WTC11 (cell line): ENCODE results near the gene SARDH.

Source experiments
- CREM ChIP-seq: sonication (generic); formaldehyde crosslinking; IDR thresholded peaks from 2 replicates; pipeline ENCODE4 v1.8.1; 2022; ENCODE audit warnings: mild to moderate bottlenecking, missing genetic modification reagents, moderate library complexity
- FOXK1 ChIP-seq: sonication (generic); formaldehyde crosslinking; IDR thresholded peaks from 2 replicates; pipeline ENCODE4 v1.8.0; 2022; ENCODE audit warnings: mild to moderate bottlenecking, moderate library complexity, missing genetic modification reagents
- NR3C1 ChIP-seq: sonication (generic); formaldehyde crosslinking; conservative IDR thresholded peaks from 2 replicates; pipeline ENCODE4 v1.8.1; 2023; ENCODE audit warnings: low read depth, mild to moderate bottlenecking, missing genetic modification reagents
- TEAD4 ChIP-seq: sonication (generic); formaldehyde crosslinking; IDR thresholded peaks from 2 replicates; pipeline ENCODE4 v1.8.0; 2022; ENCODE audit warnings: mild to moderate bottlenecking, missing genetic modification reagents
- ZBTB21 ChIP-seq: sonication (generic); formaldehyde crosslinking; IDR thresholded peaks from 2 replicates; pipeline ENCODE4 v1.8.1; 2023; ENCODE audit warnings: mild to moderate bottlenecking, missing genetic modification reagents, borderline replicate concordance
- ZNF121 ChIP-seq: sonication (generic); formaldehyde crosslinking; IDR thresholded peaks from 2 replicates; pipeline ENCODE4 v1.8.0; 2023; ENCODE audit warnings: missing genetic modification reagents
- ZNF219 ChIP-seq: sonication (generic); formaldehyde crosslinking; IDR thresholded peaks from 2 replicates; pipeline ENCODE4 v1.8.0; 2023; ENCODE audit warnings: missing genetic modification reagents, mild to moderate bottlenecking, borderline replicate concordance
- ZNF263 ChIP-seq: sonication (generic); formaldehyde crosslinking; IDR thresholded peaks from 2 replicates; pipeline ENCODE4 v1.8.1; 2022; ENCODE audit warnings: low read depth, mild to moderate bottlenecking, moderate library complexity, missing genetic modification reagents
- TF ChIP-seq, protein P1 (sequence below): fragments of 200-600 bp; IDR thresholded peaks from 2 replicates; pipeline ENCODE4 v1.8.0; 2022; ENCODE audit warnings: antibody characterized with exemption

DNA sequence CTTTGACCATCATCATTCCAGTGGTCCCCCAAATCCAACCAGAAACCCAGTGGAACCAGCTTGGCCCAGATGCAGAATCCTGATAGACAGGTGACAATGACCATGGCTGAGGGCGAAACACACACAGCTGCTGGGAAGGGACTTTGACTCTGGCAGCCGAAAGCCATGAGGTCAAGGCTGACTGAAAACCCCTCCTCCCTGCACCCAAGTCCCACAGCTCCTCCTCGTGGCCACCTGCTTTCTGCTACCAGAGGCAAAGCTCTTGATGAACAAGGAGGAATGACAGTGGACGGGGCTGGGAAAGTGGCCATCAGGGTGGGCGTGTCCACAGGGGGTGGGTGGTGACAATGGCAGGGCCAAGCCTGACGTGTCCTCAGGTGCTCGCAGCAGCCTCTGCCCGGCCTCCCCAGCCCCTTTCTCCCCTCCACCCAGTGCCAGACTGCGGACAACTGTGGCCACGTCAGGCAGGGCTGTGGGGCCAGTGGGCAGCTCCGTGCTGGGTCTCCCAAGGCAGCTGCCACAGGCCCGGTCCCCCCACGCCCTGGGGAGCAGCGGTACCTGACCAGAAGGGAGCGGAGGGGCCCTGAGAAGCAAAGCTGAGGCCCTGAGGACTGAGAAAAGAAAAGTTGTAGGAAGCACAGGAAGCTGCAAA, 30.8 kb upstream of the SARDH start:
- TF ChIP-seq TEAD4 (CRISPR knock-in tag): no peak
- no peak for TF ChIP-seq ZNF263 (CRISPR knock-in tag)
- no peak for TF ChIP-seq ZNF121 (CRISPR knock-in tag)
- TF ChIP-seq ZNF219: no peak
- TF ChIP-seq, protein P1, sequence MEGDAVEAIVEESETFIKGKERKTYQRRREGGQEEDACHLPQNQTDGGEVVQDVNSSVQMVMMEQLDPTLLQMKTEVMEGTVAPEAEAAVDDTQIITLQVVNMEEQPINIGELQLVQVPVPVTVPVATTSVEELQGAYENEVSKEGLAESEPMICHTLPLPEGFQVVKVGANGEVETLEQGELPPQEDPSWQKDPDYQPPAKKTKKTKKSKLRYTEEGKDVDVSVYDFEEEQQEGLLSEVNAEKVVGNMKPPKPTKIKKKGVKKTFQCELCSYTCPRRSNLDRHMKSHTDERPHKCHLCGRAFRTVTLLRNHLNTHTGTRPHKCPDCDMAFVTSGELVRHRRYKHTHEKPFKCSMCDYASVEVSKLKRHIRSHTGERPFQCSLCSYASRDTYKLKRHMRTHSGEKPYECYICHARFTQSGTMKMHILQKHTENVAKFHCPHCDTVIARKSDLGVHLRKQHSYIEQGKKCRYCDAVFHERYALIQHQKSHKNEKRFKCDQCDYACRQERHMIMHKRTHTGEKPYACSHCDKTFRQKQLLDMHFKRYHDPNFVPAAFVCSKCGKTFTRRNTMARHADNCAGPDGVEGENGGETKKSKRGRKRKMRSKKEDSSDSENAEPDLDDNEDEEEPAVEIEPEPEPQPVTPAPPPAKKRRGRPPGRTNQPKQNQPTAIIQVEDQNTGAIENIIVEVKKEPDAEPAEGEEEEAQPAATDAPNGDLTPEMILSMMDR: no peak
- TF ChIP-seq ZBTB21 (CRISPR knock-in tag): no peak
- no peak for TF ChIP-seq CREM (CRISPR knock-in tag)
- no peak for TF ChIP-seq FOXK1 (CRISPR knock-in tag)
- TF ChIP-seq NR3C1: no peak
